Skeletal muscle tissue (tissue), 4 donors: Measurements from ENCODE around the gene TMX2. TPM values are rescaled to one million over a fixed set of nuclear protein-coding genes. Genes with fewer than 3 reads are reported as not detected.

ENCODE experiments used
- H3K27ac ChIP-seq: one replicate; pipeline ENCODE4 v1.7.0; 2013; ENCODE audit warnings: mild to moderate bottlenecking, low read depth, low read length, inconsistent platforms
- H3K27me3 ChIP-seq, 3 donors: one replicate each; pipeline ENCODE4 v1.7.0; 2013; ENCODE audit warnings: low read length in 3 of 3; ENCODE audit not compliant: control insufficient read depth in 3 of 3, insufficient read depth in 3 of 3
- H3K36me3 ChIP-seq, 3 donors: one replicate each; pipeline ENCODE4 v1.7.0; 2013; ENCODE audit warnings: low read length in 3 of 3; ENCODE audit not compliant: control insufficient read depth in 3 of 3, insufficient read depth in 3 of 3
- H3K4me1 ChIP-seq, 3 donors: one replicate each; pipeline ENCODE4 v1.7.0; 2013; ENCODE audit warnings: low read length in 3 of 3, mild to moderate bottlenecking in 3 of 3; ENCODE audit not compliant: control insufficient read depth in 3 of 3, insufficient read depth in 3 of 3
- H3K4me3 ChIP-seq, 3 donors: one replicate each; pipeline ENCODE4 v1.7.0; 2013; ENCODE audit warnings: low read length in 3 of 3
- H3K9ac ChIP-seq, 3 donors: one replicate each; pipeline ENCODE4 v1.7.0; 2013; ENCODE audit warnings: low read length in 3 of 3, mild to moderate bottlenecking in 3 of 3, moderate library complexity in 2 of 3, low read depth in 1 of 3
- H3K9me3 ChIP-seq, 3 donors: one replicate each; pipeline ENCODE4 v1.7.0; 2013; ENCODE audit warnings: low read length in 3 of 3; ENCODE audit not compliant: control insufficient read depth in 3 of 3
- total RNA-seq: library from RNA; depleted of rRNA; stranded (reverse); fragments of >200 nt; gene quantifications from one replicate; pipeline ENCODE4 v1.2.3, GENCODE V29; 2014
- donor health status: Osteomylitis.

The TMX2 gene
- total RNA-seq, 1 donor from 2014 or later: 30.3 TPM

DNA sequence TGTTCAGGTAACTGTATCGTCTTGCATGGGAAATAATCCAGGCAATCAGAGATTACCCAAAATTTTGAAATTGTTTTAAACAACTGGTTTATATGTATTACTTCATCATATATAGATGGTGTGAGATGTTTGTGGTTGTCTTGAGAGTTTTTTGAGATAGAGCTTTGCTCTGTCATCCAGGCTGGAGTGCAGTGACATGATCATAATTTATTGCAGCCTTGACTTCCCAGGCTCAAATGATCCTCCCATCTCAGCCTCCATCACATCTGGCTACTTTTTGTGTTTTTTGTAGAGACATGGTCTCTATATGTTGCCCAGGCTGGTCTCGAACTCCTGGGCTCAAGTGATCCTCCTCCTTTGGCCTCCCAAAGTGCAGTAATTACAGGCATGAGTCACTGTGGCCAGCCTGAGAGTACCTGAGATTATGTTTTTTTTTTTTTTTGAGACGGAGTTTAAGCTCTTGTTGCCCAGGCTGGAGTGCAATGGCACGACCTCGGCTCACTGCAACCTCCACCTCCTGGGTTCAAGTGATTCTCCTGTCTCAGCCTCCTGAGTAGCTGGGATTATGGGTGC lies 60.7 kb downstream of the TMX2 start:
- no peaks in the 10 kb centered on the region for H3K27me3 ChIP-seq
- no peak overlapping the region for H3K27ac ChIP-seq
- H3K4me1 ChIP-seq: peaks cover 27 to 49% (median 36%) of the 10 kb centered on the region in 3 donors
- no peak overlapping the region for H3K4me3 ChIP-seq
- no peaks in the 10 kb centered on the region for H3K9me3 ChIP-seq
- H3K36me3 ChIP-seq: no peaks in the 10 kb centered on the region
- no peak overlapping the region for H3K9ac ChIP-seq

DNA sequence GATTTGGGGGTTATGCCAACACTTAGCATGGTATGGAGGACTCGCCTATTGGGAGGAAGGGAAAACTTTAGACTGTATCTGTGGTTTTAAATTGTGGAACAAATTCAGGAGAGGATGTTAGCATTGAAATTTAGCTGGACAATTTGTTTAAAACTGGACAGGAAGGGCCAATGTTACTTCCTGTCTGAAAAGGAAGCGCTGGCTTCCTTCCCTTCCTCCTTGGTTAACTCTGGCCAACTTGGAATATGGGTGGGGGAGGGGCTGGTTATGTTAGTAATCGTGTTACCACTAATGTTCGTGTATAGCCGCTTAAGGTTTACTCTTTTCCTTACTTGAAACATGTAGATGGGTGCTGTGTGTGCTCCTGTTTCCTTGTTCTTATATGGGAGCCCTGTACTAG lies 63.1 kb downstream of the TMX2 start:
- Histone ChIP-seq H3K9ac (peak overlapping the region in 1 of 3 donors; percentile 34), H3K4me1 (peaks cover 51 to 69% (median 58%) of the 10 kb centered on the region in 3 donors), H3K4me3 (peak overlapping the region in 1 of 3 donors; percentile 57), H3K36me3 (no peaks in the 10 kb centered on the region), H3K27me3 (no peaks in the 10 kb centered on the region), H3K9me3 (no peaks in the 10 kb centered on the region), H3K27ac (peak overlapping the region; percentile 84)

DNA sequence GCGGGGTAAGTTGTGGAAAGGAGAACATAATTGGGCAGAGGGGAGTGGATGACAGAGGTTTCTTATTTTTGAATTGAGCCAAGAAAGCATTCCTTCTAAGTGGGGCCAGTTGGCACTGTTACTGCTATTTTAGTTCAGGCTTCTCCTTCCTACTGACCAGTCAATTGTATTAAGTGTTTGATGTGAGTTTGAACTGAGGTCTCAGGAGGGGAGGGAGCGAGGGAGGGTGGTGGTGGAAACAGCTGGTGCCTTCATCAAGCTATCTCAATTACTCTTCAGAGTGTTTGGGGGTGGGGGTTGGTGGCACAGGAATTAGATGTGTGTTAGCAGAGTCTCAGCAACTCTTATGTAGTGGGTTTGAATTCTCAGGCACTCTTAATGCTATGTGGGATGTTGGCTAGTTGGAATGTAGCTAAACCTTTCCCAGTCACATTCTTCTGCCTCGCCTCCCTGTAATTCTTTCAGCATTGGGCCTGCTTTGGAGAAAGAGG lies 63.7 kb downstream of the TMX2 start:
- H3K4me3 ChIP-seq: peak overlapping the region in 2 of 3 donors; percentile 20 to 57
- H3K9me3 ChIP-seq: no peaks in the 10 kb centered on the region
- H3K9ac ChIP-seq: peak overlapping the region; percentile 16 to 52 (median 34)
- H3K27ac ChIP-seq: peak overlapping the region; percentile 84
- H3K4me1 ChIP-seq: peaks cover 57 to 75% (median 61%) of the 10 kb centered on the region in 3 donors
- peaks cover 0 to 2% (median 0%) of the 10 kb centered on the region in 3 donors for H3K36me3 ChIP-seq
- H3K27me3 ChIP-seq: no peaks in the 10 kb centered on the region

DNA sequence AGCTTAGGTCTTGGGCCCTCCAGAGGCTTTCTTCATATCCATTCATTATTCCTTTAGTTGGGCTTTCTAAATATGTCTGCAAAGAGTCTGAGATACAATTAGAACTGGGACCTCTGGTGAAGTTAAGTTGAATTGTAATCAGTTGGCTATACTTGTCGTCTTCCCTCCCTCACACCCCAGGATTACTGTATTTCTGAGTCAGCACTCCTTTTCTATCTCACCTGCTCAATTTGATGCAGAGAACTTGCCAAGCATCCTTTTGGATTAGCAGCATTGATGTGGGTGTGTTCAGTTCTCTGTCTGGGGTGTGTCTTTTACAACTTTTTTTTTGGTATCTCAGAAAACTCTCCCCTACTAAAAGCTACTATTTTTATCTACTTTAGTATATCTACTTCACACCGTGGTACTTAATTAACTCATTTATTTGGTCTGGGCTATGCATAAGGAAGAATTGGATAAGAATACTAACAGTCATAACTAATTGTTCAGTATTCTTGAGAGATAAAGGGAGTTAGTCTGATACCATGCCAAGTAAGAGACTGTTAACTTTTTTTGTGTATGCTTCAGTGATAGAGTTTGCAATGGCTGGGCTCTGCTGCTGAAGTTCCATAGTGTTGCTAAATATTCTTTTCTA lies 64.3 kb downstream of the TMX2 start:
- peaks cover 63 to 81% (median 67%) of the 10 kb centered on the region in 3 donors for H3K4me1 ChIP-seq
- H3K36me3 ChIP-seq: peaks cover 0 to 2% (median 0%) of the 10 kb centered on the region in 3 donors
- H3K9ac ChIP-seq: no peak overlapping the region
- no peaks in the 10 kb centered on the region for H3K27me3 ChIP-seq
- peak overlapping the region; percentile 84 for H3K27ac ChIP-seq
- H3K4me3 ChIP-seq: peak overlapping the region in 1 of 3 donors; percentile 57
- H3K9me3 ChIP-seq: no peaks in the 10 kb centered on the region

DNA sequence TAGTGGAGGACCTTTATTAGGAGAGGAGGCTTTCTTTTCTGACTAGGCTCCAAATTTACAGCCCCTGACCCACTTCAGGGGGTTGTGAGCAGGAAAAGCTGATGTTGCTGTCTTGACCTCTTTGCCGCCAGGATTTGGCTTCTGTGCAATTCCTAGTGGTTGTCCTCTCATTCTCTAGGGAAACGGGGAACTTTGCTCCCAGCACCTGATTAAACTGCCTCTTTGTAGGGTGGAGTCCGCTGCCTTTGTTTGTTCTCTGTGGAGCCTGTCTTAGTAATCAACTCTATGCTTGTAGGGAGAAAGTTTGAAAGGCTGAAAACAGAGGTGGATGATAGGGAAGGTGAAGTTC lies 65.5 kb downstream of the TMX2 start:
- Histone ChIP-seq H3K4me3 (peak overlapping the region; percentile 28 to 57 (median 42)), H3K9ac (peak overlapping the region in 2 of 3 donors; percentile 40 to 69), H3K4me1 (peaks cover 64 to 77% (median 65%) of the 10 kb centered on the region in 3 donors), H3K27ac (peak overlapping the region; percentile 84), H3K27me3 (no peaks in the 10 kb centered on the region), H3K9me3 (no peaks in the 10 kb centered on the region), H3K36me3 (peaks cover 0 to 2% (median 0%) of the 10 kb centered on the region in 3 donors)

DNA sequence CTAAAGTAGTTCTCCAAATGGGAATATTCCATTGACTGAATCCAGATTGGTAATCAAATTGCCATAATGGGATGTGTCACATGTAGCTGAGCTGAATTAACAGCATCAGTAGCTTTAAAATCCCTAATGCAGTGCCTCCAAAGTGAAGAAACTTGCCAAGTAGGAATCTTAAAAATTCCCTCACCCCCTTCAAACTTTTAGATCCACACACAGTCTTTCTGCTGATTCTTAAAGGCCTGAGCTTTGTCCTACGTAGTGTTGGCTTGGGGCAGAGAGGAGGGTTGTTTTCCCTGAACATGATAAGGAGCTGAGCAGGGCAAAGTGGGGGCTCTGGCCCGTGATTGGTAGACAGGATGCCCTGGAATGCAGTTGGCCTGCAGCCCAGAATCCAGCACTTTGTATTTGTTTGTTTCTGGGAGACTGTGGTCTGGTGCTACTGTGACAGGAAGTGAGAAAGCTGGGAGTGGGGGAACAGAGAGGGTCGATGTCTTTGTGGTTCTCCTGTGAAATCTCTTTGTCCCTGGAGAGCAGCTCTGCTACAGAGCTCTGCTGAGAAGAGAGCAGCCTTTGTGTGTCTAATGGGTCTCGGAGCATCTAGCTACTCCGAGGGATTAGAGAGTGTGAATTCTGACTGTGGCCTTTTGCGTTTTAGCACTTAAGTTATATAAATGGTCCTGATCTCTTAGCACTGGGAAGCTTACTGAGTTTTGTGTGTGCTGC lies 66.1 kb downstream of the TMX2 start:
- H3K4me1 ChIP-seq: peaks cover 63 to 74% (median 64%) of the 10 kb centered on the region in 3 donors
- H3K9ac ChIP-seq: peak overlapping the region; percentile 35 to 69 (median 40)
- H3K36me3 ChIP-seq: peaks cover 0 to 2% (median 0%) of the 10 kb centered on the region in 3 donors
- peak overlapping the region; percentile 84 for H3K27ac ChIP-seq
- no peaks in the 10 kb centered on the region for H3K9me3 ChIP-seq
- peak overlapping the region; percentile 3 to 57 (median 28) for H3K4me3 ChIP-seq
- H3K27me3 ChIP-seq: no peaks in the 10 kb centered on the region

DNA sequence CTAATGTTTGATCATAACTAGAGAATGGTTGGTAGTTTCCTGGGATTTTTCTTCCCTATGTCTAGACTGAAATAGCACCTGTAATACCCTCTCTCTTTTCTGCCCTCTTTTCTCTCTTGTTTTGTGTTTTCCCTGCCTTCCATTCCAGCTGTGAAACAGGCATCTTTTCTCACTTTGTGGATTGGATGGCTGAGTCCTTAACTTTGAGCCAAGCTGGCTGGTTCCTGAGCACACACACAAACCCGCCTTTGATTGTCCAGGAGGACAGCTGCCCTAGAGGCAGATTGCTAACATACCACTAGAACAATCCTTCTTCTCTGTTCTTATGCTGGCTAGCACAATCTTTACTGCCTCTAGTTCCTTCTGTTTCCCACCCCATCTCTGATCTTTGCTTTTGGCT lies 66.9 kb downstream of the TMX2 start:
- H3K36me3 ChIP-seq: peaks cover 0 to 2% (median 0%) of the 10 kb centered on the region in 3 donors
- no peaks in the 10 kb centered on the region for H3K27me3 ChIP-seq
- peak overlapping the region in 1 of 3 donors; percentile 10 for H3K4me3 ChIP-seq
- H3K9ac ChIP-seq: peak overlapping the region in 2 of 3 donors; percentile 9 to 35
- H3K9me3 ChIP-seq: no peaks in the 10 kb centered on the region
- H3K4me1 ChIP-seq: peaks cover 63 to 72% (median 64%) of the 10 kb centered on the region in 3 donors
- H3K27ac ChIP-seq: peak overlapping the region; percentile 84

DNA sequence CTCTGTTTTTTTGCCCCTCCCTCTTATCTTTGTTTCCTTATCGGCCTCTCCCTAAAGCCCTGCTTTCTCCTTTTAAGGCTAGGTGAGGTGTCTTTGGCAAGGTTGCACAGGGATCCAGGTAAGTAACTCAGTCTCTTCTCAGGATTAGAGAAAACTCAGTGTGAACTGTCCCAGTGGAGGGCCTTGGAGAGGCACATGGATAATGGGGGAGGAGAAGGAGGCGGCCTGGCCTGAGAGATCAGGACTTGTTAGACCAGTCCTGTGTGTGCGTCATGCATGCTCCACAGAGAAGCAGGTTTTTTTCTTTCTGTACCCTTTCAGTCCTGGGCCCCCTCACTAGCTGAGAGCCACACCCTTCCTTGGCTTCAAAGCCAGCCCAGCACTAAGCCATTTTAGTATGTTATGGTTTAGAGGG lies 69.1 kb downstream of the TMX2 start:
- Histone ChIP-seq H3K9me3 (no peaks in the 10 kb centered on the region), H3K27ac (peak overlapping the region; percentile 5), H3K4me1 (peaks cover 52 to 58% (median 56%) of the 10 kb centered on the region in 3 donors), H3K36me3 (peaks cover 0 to 2% (median 0%) of the 10 kb centered on the region in 3 donors), H3K9ac (no peak overlapping the region), H3K4me3 (no peak overlapping the region), H3K27me3 (no peaks in the 10 kb centered on the region)

DNA sequence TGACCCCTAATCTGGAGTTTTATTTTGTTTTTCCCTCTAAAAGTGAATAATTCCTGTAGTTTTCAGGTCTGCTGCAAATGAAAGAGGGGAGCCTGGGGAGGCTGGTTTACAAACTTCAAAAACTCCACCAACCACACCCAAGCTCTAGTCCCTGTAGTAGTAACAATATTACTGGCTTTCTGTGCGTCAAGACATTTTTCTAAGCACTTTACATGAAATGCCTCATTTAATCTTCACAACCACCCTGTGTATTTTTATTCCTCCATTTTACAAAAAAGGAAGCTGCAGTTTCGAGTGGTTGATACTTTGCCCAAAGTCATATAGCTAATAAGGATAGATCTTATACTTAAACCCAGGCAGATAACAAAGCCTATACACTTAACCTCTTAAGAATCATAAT lies 72.7 kb downstream of the TMX2 start:
- Histone ChIP-seq H3K27me3 (no peaks in the 10 kb centered on the region), H3K9ac (peak overlapping the region in 1 of 3 donors; percentile 8), H3K9me3 (no peaks in the 10 kb centered on the region), H3K4me1 (peaks cover 25 to 41% (median 38%) of the 10 kb centered on the region in 3 donors), H3K36me3 (peaks cover 0 to 2% (median 0%) of the 10 kb centered on the region in 3 donors), H3K4me3 (no peak overlapping the region), H3K27ac (no peak overlapping the region)
